K562 (cell line): Measurements from ENCODE around the gene PIK3R5. TPM values are rescaled to one million over a fixed set of nuclear protein-coding genes. Genes with fewer than 3 reads are reported as not detected.

ENCODE experiments used
- DEAF1 ChIP-seq: fragments of 450-650 bp; formaldehyde crosslinking; IDR thresholded peaks from 2 replicates; pipeline ENCODE4 v1.4.0; 2020; ENCODE audit warnings: mild to moderate bottlenecking, moderate library complexity
- E2F6 ChIP-seq, 2 experiments: IDR thresholded peaks; 2 replicates each; pipeline ENCODE4 v1.6.1; 2011; ENCODE audit warnings: borderline replicate concordance in 1 of 2, control low read depth in 1 of 2, low read depth in 1 of 2, low read length in 1 of 2, mild to moderate bottlenecking in 1 of 2, mixed read lengths in 1 of 2, moderate library complexity in 1 of 2; ENCODE audit not compliant: insufficient read depth in 1 of 2, insufficient read length in 1 of 2, poor library complexity in 1 of 2, severe bottlenecking in 1 of 2; ENCODE audit errors: extremely low read depth in 1 of 2
- FOXA3 ChIP-seq, 2 experiments: fragments of 450-650 bp in 1 of 2; sonication (generic) in 1 of 2; formaldehyde crosslinking; IDR thresholded peaks in 1 of 2; conservative IDR thresholded peaks in 1 of 2; 2 replicates each; pipeline versions ENCODE4 v1.4.0 to v1.8.0; 2020 to 2022; ENCODE audit warnings: mild to moderate bottlenecking in 2 of 2, missing genetic modification reagents in 1 of 2
- MCM2 ChIP-seq: fragments of 450-650 bp; IDR thresholded peaks from 2 replicates; pipeline ENCODE4 v1.6.1; 2017; ENCODE audit warnings: low read depth, mild to moderate bottlenecking
- RBM34 ChIP-seq: fragments of 200-400 bp; formaldehyde crosslinking; IDR thresholded peaks from 2 replicates; pipeline ENCODE4 v1.6.1; 2018; ENCODE audit warnings: low read length, borderline replicate concordance; ENCODE audit not compliant: insufficient read depth
- REST ChIP-seq, 2 experiments: fragments of 450-650 bp; formaldehyde crosslinking in 1 of 2; IDR thresholded peaks; 2 replicates each; pipeline versions ENCODE4 v1.4.0 to v1.6.1; 2014 to 2020; ENCODE audit warnings: mild to moderate bottlenecking in 2 of 2, borderline replicate concordance in 1 of 2, low read depth in 1 of 2
- SIRT6 ChIP-seq: IDR thresholded peaks from one replicate; pipeline ENCODE4 v1.6.1; 2012; ENCODE audit warnings: low read depth, mild to moderate bottlenecking, control low read depth, inconsistent platforms, low read length, moderate library complexity
- SP2 ChIP-seq: IDR thresholded peaks from 2 replicates; pipeline ENCODE4 v1.6.1; 2011; ENCODE audit warnings: mild to moderate bottlenecking, low read depth, low read length, moderate library complexity; ENCODE audit not compliant: poor library complexity, severe bottlenecking; ENCODE audit errors: extremely low read depth
- ZNF263 ChIP-seq: sonication (generic); formaldehyde crosslinking; IDR thresholded peaks from 2 replicates; pipeline ENCODE4 v1.8.0; 2022; ENCODE audit warnings: mild to moderate bottlenecking, missing genetic modification reagents, borderline replicate concordance
- ZNF717 ChIP-seq: fragments of 250-450 bp; sonication (Bioruptor Pico); IDR thresholded peaks from 2 replicates; pipeline ENCODE4 v1.5.0; 2021
- polyA plus RNA-seq, 8 experiments: library from polyadenylated mRNA; depleted of rRNA in 4 of 8; stranded (reverse) in 5 of 8; unstranded in 3 of 8; fragments of >200 nt; fragmentation: Nextera tagmentation in 2 of 8; fragmentation: Illumina TruSeq in 1 of 8; extraction: Ambion mirVana in 2 of 8; extraction: Trizol in 1 of 8; gene quantifications; 2 replicates each; pipeline versions ENCODE4 v1.2.1 to v1.2.3, GENCODE V29; 2011 to 2014; ENCODE audit warnings: inconsistent platforms in 1 of 8, missing spikeins in 1 of 8
- total RNA-seq, 7 experiments: library from RNA; depleted of rRNA in 6 of 7; stranded (reverse); fragments of >200 nt in 6 of 7; fragmentation: Illumina TruSeq in 2 of 7; extraction: Trizol in 2 of 7; gene quantifications; 2 replicates each; pipeline versions ENCODE4 v1.2.1 to v1.2.3, GENCODE V29; 2011 to 2021; ENCODE audit warnings: low replicate concordance in 1 of 7

Gene PIK3R5
- total and polyA plus RNA-seq, 9 of the 15 experiments (the other 6 are each of a cell fraction or from before 2014, with no cell fraction given), result 0.01 to 0.38 TPM; not detected in 7

- TF ChIP-seq REST (IDR thresholded peaks at IDR 0.05; ENCODE audit: borderline replicate concordance) (peak; percentile 62), REST (CRISPR knock-in tag; IDR thresholded peaks at IDR 0.05; ENCODE audit: low read depth) (no peak), ZNF717 (CRISPR knock-in tag) (no peak), MCM2 (no peak), DEAF1 (CRISPR knock-in tag) (peak; percentile 50), RBM34 (no peak), SIRT6 (no peak), SP2 (no peak), E2F6 (IDR thresholded peaks at IDR 0.05; ENCODE audit: borderline replicate concordance in 1 of 2, extremely low read depth in 1 of 2, insufficient read depth in 1 of 2, insufficient read length in 1 of 2, low read depth in 1 of 2, low read length in 1 of 2, poor library complexity in 1 of 2, severe bottlenecking in 1 of 2) (no peak), ZNF263 (CRISPR knock-in tag) (peak; percentile 39; the same call in 1 of the 2 replicates), FOXA3 (CRISPR knock-in tag; conservative IDR thresholded peaks at IDR 0.05 in 1 of 2, IDR thresholded peaks at IDR 0.05 in 1 of 2) (no peak)
Measured at GRCh38 chr17:8887834-8888703, 77.4 kb downstream of the PIK3R5 start (continued).
